CD4-positive, alpha-beta T cell treated with Interleukin-2 at 100 ng/mL for 4 hours (primary cell): ENCODE data around the gene HMCN1.
"Not testable (repeated sequence)": the region's sequence is repeated elsewhere in the genome, so short reads cannot be mapped to it uniquely, and the experiment has no call there.

Source experiments
- DNase-seq: peaks from one replicate; pipeline ENCODE4 v3.0.0-alpha.2; 2020; ENCODE audit warnings: low spot score

Gene HMCN1

DNA sequence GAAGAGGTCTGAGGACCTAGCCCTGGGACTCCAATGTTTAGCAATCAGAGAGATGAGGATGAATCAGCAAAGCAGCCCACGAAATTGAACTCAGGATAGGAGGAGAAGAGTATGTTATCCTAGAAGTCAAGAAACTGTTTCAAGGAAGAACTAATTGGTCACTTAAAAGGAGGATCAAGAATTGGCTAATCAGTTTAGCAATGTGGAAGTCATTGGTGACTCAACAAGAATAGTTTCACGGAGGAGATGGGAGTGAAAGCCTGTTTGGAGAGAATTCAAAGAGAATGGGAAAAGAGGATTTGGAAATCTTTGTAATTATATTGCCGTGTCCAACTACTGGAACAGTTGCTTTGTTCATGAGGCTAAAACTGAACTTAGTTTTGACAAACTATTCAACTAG lies 7.4 kb downstream of the HMCN1 start:
- no peak for DNase-seq

DNA sequence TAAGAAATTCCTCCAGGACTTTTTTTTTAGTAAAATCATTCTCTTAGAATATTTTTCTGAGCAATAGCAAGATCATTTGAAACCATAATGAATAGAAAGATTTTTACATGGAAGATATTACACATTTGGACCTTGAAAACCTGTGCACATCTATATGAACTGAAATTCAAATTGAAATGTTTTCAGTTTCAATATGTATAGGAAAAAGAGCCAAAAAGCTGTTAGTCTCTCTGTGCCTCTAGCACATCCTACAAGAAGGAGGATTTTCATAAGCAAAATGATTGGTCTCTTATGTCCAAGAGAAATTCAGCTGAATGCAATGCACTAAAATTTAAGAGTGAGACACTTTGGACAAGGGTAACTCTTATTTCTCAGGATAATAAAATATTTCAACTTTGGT lies 8.2 kb downstream of the HMCN1 start:
- no peak for DNase-seq

DNA sequence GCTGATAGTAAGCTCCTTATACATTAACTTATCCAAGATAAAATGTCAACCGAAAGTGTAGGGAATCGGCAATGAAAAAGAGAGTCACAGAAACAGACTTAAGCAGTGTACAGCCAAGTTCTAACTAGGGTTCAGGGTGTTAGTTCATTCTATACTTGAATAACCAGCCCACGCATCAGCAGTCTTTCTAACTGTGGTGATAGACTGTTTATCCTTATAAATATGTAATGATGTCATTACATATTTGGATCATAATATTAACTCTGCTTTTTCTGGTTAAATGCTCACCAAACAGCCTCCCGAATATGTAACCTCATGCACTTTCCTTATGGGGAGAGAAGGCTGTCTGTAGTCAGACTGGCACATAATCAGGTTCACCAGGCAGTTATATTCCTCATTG lies 11.0 kb downstream of the HMCN1 start:
- DNase-seq, result no peak

DNA sequence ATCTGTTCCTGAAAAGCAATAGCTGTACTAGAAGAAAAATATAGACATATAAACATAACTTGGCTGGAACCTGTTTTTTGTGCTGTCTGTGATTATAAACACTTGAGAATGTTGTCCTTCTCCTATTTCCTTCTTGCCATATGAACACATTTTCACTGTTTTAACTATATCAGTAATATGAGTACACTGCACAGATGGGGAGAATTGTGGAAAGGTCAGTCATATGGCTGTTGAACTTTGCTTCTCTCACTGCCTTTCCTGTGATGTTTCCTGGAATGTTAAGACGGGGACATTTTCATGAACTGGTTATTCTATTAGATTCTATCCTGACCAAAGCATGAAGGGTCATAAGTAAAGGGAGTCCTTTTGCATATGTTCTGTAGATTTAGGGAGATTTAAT lies 24.9 kb downstream of the HMCN1 start:
- no peak for DNase-seq

DNA sequence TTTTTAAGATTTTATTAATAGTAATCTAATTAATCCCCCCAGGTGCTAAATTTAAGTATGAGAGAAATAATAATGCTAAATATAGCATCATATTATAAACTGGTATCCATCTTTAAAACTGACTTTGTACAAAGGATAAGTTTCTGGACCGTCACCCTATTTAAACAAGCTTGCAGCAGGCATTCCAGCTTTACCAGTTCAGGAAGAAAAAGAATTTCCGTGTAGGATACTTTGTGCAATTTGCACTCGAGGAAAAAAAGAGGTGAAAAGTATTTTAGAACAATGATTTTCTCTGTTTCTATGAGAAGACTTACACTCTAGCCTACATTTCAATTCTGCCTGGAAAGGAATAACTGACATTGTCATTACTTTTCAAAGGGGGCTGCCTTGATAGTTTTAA lies 27.6 kb downstream of the HMCN1 start:
- DNase-seq, result no peak

DNA sequence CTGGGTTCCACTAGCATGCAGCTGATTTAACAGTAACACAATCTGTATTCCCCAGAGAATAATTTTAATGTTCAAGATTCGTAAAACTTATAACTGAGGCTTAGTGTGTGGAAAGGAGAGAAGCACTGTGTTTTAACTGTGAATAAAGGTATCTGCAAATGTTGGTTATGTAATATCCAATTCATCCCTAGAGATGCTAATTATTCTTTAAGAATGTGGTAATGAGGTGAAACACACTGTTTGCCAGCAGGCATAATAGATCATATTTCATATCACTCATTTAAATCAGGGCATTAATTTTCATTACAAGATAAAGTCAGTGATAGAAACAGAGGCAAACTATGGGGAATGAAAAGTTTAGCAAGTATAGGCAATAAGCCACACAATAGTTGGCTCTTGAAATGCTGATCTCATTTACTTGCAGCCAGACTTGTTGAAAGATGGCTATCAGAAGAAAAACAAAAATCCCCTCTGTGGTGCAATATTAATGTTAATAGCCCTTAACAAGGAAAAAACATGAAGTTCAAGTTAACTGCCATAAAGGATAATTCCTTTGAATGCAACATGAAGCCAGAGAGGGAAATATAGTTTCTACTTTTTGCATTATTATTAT lies 33.4 kb downstream of the HMCN1 start:
- no peak for DNase-seq

DNA sequence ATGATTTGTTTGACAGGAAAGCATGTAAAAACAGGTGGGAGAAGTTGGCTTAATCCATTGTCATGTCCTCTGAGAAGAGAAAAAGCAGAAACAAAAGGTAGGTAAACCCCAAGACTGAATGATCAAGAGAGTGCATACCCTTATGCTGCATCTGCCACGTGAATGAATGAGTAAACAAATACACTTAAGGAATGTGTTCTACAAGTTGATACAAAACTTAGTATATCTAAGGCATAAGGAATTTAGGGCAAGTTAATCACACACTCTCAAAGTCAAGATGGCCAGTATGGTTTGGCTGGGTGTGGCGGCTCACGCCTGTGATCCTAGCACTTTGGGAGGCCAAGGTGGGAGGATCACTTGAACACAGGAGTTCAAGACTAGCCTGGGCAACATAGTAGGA lies 34.2 kb downstream of the HMCN1 start:
- no peak for DNase-seq

DNA sequence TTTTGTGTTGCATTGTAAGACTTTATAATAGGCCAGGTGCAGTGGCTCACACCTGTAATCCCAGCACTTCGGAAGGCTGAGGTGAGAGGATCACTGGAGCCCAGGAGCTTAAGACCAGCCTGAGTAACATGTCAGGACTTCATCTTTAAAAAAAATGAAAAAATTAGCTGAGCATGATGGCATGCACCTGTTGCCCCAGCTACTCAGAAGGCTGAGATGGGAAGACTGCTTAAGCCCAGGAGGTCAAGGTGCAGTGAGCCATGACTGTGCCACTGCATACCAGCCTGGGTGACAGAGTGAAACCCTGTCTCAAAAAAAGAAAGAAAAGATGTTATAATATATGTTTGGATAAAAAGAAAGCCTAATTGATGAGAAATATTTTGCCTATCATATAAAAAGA lies 34.9 kb downstream of the HMCN1 start:
- no peak for DNase-seq

DNA sequence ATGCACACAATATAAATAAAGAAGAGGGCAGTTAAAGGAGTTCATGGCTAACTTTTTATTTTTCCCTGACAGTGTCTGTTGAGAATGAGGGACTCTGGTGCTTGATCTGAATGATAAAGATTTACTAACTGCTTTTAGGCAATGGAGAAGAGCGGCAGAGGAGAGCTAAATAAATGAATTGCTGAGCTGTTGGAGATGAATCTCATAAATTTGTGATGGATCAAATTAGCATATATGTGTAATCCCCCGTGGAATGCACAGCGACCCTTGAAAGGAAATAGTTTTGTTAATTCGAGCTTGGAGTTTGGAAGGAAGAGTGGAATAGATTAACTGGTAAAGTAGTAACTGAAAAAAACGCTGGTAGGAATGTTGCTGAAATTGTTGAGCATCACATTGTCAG lies 40.2 kb downstream of the HMCN1 start:
- DNase-seq, result no peak

DNA sequence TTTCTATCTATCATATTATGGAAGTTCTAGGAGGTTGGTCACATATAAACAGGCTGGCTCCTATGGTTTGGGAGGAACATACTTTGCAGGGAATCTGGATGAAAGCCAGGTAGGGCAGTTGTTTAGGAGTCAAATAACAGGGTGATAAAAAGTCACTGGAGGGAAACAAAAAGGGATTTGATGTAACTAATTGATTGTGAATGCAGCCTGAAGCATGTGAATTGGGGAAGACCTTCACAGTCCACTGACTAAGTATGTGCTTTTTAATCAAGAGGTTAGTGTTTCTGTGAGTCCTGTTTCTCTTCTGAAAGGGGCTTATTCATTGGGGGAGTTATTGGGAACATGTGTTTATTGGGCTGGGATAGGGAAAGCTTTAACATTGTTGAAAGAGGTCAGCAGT lies 41.3 kb downstream of the HMCN1 start:
- DNase-seq, result no peak

DNA sequence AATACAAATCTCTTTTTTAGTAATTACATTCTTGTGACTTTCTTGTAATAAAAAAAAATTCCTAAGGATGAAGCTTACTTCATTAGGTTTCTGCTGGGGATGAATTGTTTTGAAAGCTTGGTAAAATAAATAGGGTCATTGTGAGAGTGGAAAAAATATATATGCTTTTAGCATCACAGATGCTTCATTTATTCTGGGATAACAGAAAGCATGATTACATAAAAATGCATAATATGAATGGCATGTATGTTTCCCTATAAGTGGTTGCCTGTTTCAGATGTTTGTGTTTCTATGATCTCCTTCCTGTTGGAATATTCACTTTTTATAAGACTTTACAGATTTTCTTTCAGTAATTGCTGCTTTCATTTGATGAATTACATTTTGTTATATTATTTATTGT lies 42.3 kb downstream of the HMCN1 start:
- DNase-seq, result no peak

DNA sequence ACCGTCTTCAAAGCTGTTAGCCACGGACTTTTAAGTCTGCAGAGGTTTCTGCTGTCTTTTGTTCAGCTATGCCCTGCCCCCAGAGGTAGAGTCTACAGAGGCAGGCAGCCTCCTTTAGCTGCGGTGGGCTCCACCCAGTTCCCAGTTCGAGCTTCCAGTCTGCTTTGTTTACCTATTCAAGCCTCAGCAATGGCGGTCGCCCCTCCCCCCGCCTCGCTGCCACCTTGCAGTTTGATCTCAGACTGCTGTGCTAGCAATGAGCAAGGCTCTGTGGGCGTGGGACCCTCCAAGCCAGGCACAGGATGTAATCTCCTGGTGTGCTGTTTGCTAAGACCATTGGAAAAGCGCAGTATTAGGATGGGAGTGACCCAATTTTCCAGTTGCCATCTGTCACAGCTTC lies 49.7 kb downstream of the HMCN1 start:
- DNase-seq, result not testable (repeated sequence)

DNA sequence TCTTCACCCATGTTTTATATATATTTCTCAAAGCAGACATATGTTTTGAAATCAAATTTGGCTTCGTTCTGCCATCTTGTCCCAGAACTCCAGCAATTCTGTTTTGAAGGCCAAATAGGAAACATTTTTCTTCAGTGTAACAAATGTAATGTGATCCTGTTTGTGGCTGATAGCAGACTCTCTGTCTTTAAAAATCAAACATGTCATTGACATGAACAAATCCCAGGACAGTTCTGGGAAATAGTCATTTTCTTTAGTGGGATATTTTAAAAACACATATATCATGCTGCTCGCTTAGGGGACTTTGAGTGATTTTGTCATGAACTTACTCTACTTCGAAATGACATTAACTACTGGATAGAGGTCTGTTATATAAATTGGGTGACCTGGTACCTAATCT lies 51.4 kb downstream of the HMCN1 start:
- no peak for DNase-seq

DNA sequence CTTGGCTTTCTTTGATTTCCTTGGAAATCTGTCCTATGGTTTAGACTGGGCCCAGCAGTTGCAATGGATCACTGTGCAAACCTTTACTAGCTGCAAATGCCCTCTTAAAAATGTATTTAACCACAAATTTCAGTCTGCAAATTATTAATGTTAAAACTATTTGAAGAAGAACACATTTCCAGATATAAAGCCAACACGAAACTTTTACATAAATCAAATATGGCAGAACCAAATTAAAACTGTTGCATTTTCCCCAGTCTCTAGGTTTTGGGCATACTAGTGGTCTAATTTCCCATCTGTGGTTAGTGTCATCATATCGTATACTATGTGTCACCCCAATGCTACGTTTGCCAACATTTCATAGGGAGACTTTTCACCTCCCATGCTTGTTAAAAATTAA lies 52.3 kb downstream of the HMCN1 start:
- no peak for DNase-seq

DNA sequence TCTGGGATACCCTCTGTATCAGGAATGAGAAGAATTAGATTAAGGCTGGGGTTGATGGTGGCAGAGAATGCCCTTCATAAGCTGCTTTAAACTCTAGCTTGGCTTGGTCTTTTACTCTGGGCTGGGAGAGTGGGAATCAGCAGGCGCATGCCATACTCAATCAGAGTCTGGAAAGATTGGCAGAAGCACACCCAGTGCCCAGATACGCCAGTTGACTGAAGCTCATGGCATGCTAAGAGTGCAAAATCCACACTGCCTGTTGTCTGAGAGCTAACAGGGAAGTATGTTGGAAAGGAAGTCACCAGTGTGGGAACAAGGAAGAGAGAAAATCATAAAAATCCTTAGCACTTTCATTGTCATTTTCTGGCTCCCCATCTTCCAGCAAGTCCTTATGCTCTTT lies 53.0 kb downstream of the HMCN1 start:
- no peak for DNase-seq

DNA sequence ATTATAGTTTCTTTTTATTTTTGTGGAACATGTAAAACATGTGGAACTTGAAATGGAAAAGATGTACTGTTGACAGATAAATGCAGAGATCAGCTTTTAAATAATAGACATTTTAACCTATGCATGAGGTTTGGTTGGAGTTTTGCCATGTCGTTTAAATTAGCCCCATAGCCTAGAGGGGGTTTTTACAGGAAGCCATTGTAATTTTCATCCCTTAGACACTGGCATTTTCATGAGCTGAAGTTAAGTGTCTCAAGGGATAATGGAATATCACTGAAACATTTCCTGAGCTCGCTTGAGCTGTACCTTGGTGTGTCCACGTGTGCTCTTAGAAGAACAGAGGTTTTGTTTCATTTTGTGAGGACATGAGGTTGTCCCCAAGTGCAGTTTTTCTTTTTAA lies 54.2 kb downstream of the HMCN1 start:
- no peak for DNase-seq

DNA sequence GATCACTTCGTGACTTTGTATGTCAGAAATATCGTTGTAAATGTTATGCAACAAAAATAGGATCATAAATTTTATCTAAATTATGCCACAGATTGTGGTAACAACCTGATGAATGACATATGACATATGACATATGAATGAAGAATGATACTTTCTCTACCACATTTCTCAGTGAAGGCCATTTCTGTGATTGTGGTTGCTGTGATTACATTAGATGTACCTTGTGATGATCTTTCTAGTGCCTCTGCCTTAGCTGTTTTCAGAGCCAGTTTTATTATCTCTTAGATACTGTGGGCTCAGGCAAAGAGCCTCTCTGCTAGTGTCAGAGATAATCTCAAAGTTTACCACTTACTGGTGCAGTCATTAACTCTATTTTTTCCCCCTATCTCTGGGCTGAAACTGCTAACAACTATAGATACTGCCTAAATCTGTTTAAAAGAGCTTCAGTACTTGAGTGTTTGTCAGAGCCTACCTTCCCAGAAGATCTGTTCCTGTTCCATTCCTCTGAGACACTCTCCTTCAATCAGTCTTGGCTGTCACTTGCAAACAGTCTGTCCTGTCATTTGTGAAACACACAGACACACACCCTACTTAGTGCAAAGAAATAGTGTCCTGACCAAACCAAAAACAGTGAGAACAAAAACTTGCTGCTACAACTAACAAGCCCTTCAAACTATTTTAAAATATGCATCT lies 55.5 kb downstream of the HMCN1 start:
- no peak for DNase-seq

DNA sequence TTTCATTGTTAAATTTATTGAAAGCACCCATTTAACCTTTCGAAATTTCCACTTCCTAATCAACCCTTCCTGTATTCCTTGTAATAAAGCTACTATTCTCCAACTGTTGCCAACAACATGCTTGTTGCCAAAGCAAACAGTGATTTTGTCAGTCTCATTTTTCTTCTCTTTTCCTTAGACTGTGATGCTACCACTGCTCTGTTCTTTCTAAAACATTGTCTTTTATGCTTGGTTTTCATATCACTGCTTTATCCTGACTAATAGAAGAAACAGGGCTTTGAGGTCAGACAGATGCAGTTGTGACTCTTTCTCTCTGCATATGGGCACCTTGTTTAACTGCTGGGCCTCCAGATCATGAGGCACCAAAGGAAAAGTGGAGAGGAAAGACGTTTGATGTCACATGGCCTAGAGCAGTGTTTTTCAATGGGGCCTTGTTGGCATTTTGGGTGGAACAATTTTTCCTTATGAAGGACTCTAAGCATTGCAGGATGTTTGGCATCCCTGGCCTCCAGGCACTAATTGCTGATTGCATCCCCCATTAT lies 56.1 kb downstream of the HMCN1 start:
- no peak for DNase-seq

DNA sequence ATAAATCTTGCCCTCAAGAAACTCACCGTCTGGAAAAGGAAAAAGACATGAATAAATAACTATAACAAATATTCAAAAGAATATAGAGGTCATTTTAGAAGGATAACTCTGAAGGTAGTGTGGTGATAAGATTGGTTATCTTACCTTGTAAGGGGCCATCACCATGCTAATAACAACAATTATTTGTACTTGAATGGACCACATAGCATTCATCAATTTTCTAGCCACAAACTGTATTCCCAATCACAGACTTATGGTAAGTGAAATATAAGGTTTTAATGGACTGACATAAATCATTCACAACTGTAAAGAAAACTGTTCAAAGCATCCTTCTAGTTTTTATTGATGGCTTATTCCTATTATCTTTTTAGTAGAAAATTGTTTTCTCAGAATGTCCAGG lies 57.8 kb downstream of the HMCN1 start:
- no peak for DNase-seq

DNA sequence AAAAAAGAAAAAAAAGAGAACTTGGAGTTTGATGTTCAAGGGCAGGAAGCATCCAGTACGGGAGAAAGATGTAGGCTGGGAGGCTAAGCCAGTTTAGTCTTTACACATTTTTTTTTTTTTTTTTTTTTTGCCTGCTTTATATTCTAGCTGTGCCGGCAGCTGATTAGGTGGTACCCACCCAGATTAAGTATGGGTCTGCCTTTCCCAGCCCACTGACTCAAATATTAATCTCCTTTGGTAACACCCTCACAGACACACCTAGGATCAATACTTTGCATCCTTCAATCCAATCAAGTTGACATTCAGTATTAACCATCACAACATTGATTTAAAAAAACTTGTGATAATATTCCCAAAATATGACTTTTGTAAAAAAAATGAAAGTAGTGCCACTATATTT lies 60.3 kb downstream of the HMCN1 start:
- not testable (repeated sequence) for DNase-seq

DNA sequence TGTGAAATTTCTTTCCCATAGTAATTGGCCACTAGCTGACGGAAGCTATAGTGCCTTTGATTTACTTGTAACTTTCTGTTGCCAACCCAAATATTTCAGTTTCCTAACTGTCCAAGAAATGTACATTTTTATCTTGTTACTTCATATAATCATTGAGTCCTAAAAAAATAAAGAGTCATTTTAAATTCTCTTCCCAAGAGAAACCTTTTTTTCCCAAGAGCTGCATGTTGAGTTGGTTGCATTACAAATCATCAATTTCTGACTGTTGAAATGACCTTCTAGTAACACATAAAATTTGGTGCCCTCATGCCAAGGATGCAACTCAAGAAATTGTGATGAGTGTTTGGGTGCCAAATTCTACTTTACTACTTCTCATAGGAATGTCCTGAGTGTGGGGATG lies 61.0 kb downstream of the HMCN1 start:
- DNase-seq, result no peak

DNA sequence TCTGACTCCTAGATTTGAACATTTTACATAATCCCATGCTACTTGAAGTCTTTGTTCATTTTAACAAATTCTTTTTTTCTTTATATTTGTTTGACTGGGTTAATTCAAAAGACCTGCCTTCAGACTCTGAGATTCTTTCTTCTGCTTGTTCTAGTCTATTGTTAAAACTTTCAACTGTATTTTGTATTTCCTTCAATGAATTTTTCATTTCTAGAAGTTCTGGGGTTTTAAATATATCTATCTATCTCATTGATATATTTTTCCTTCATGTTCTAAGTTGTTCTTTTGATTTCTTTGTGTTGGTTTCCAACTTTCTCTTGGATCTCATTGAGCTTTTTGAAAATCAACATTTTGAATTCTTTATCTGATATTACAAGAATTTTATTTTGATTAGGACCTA lies 64.3 kb downstream of the HMCN1 start:
- no peak for DNase-seq

DNA sequence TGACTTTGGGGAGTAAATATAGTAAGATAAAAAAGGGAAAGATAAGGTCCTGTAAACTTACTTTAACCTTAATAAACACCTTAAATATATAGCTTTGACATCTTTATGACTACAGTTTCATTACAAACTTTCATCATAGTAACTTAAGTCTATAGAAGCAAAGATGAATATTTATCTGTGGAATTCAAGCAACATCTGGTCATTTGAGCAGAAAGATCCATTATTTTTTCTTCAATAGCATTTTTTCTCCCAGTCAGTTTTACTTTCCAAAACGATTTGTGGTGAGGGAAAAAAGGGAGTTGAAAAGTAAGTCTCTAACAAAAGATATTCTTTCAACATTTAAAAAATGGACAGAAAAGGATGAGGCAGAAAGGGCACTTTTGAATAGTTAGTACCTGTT lies 69.0 kb downstream of the HMCN1 start:
- no peak for DNase-seq

DNA sequence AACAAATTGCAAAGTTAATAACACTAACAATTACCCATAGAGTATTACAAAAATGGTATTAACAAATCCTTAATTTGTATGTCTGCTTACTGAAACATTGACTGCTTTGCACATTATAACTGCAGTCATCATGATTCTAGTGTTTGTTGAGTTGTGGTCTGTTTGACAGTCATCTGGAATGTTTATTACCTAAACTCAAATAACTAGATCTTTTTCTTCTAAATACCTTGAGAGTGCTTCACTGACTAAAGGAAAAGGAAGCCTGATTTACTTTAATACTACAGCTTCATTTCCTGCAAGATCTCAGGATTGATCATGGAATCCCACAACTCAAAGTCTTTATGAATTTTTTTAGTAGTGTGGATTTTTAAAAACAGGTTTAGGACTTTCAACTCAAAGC lies 70.0 kb downstream of the HMCN1 start:
- no peak for DNase-seq
